Panc1 (cell line): ENCODE data around the gene MED12L.
A peak's percentile ranks its signal among the peaks of the same experiment; 100 is the strongest.

Source experiments
- CTCF ChIP-seq: fragments of 450-650 bp; IDR thresholded peaks from 2 replicates; pipeline ENCODE4 v1.5.1; 2017; ENCODE audit warnings: mild to moderate bottlenecking
- POLR2AphosphoS5 ChIP-seq: IDR thresholded peaks from 2 replicates; pipeline ENCODE4 v1.6.1; 2012; ENCODE audit warnings: mild to moderate bottlenecking, low read depth, low read length, moderate library complexity
- REST ChIP-seq, 2 experiments: IDR thresholded peaks; 2 replicates each; pipeline ENCODE4 v1.6.1; 2011 to 2012; ENCODE audit warnings: low read depth in 2 of 2, control low read depth in 1 of 2, low read length in 1 of 2, mild to moderate bottlenecking in 1 of 2, moderate library complexity in 1 of 2; ENCODE audit not compliant: insufficient read depth in 1 of 2
- SIN3A ChIP-seq: IDR thresholded peaks from 2 replicates; pipeline ENCODE4 v1.6.1; 2012; ENCODE audit warnings: low read depth, mild to moderate bottlenecking, low read length, moderate library complexity, borderline replicate concordance; ENCODE audit not compliant: insufficient read depth

- peak; percentile 43 for TF ChIP-seq CTCF
- no peak for TF ChIP-seq POLR2AphosphoS5
- no peak for TF ChIP-seq REST (IDR thresholded peaks at IDR 0.05; ENCODE audit: insufficient read depth in 1 of 2, low read depth in 2 of 2, low read length in 1 of 2)
- no peak for TF ChIP-seq SIN3A
These were observed 340.8 kb downstream of the MED12L start for GRCh38 chr3:151426341-151426657.
